HCT116 (cell line): ENCODE results near the gene TEF. TPM values are rescaled to one million over a fixed set of nuclear protein-coding genes. Genes with fewer than 3 reads are reported as not detected.
A peak's percentile ranks its signal among the peaks of the same experiment; 100 is the strongest.

Experiments used
- ATAC-seq: fragments of 200-7000 bp; cut with Tn5 transposase; 2 replicates; pipeline ENCODE4 v1.9.1; 2020; ENCODE audit warnings: mild to moderate bottlenecking, moderate library complexity
- BruUV-seq: library from RNA; stranded (reverse); fragments of 400-500 nt; replicated peaks from 2 replicates; lab custom pipeline; 2021; lab: Mats Ljungman, UMichigan
- CTCF ChIA-PET: fragments of 300-600 bp; sonication (Branson Sonifier 250); formaldehyde crosslinking; loops from one replicate; lab custom pipeline; 2021; ENCODE audit warnings: antibody characterized with exemption; lab: Charles Lee
- POLR2A ChIA-PET: fragments of 300-600, 350-600 bp; sonication (Branson Sonifier 250); formaldehyde crosslinking; loops from one replicate; lab custom pipeline; 2021; ENCODE audit warnings: antibody characterized with exemption; lab: Charles Lee
- RAD21 ChIA-PET, 2 experiments: fragments of 300-600 bp; sonication (Branson Sonifier 250); formaldehyde crosslinking; loops; one replicate each; lab custom pipeline; 2023; ENCODE audit warnings: low total read pairs in 2 of 2; ENCODE audit not compliant: uncharacterized antibody in 2 of 2, unreplicated experiment in 2 of 2, low non-redundant PET in 1 of 2; lab: Charles Lee
- DNase-seq: peaks from one replicate; pipeline ENCODE4 v3.0.0-alpha.2; 2010; ENCODE audit warnings: low read depth, low spot score
- H2AFZ ChIP-seq: fragments of 200-600 bp; shearing (Covaris generic), sonication (generic); 2 replicates; pipeline ENCODE4 v1.6.1; 2017; ENCODE audit warnings: low read depth, mixed run types, mixed read lengths, antibody characterized with exemption, low read length; ENCODE audit not compliant: poor library complexity, severe bottlenecking
- H3K27ac ChIP-seq: 2 replicates; pipeline ENCODE4 v1.5.1; 2012; ENCODE audit warnings: low read depth, low read length
- H3K27me3 ChIP-seq: fragments of 200-600 bp; sonication (generic); 2 replicates; pipeline ENCODE4 v1.6.1; 2016; ENCODE audit warnings: mixed run types, low read length, mixed read lengths; ENCODE audit not compliant: insufficient read depth
- H3K36me3 ChIP-seq, 2 experiments: fragments of 200-500 bp in 1 of 2; fragments of 200-600 bp in 1 of 2; sonication (Bioruptor generic) in 1 of 2; sonication (generic) in 1 of 2; 2 replicates each; pipeline versions ENCODE4 v1.5.1 to v1.6.1; 2014 to 2016; ENCODE audit warnings: low read length in 2 of 2, inconsistent platforms in 1 of 2, mixed read lengths in 1 of 2, mixed run types in 1 of 2; ENCODE audit not compliant: insufficient read depth in 2 of 2, control insufficient read depth in 1 of 2
- H3K4me1 ChIP-seq, 2 experiments: fragments of 200-600 bp in 1 of 2; sonication (generic) in 1 of 2; 2 replicates each; pipeline versions ENCODE4 v1.5.1 to v1.6.1; 2012 to 2017; ENCODE audit warnings: low read length in 2 of 2, inconsistent platforms in 1 of 2, mild to moderate bottlenecking in 1 of 2, mixed read lengths in 1 of 2, mixed run types in 1 of 2, moderate library complexity in 1 of 2; ENCODE audit not compliant: insufficient read depth in 2 of 2, control insufficient read depth in 1 of 2
- H3K4me2 ChIP-seq: fragments of 200-600 bp; sonication (generic); 2 replicates; pipeline ENCODE4 v1.6.1; 2017; ENCODE audit warnings: mixed run types, low read length, mixed read lengths
- H3K4me3 ChIP-seq, 2 experiments: fragments of 200-600 bp in 1 of 2; sonication (generic) in 1 of 2; replicated peaks in 1 of 2; 2 replicates each; pipeline ENCODE4 v1.5.1; 2011 to 2016; ENCODE audit warnings: low read length in 2 of 2, control low read depth in 1 of 2, low read depth in 1 of 2, mild to moderate bottlenecking in 1 of 2, mixed read lengths in 1 of 2, mixed run types in 1 of 2
- H3K79me2 ChIP-seq: fragments of 200-600 bp; sonication (generic); 2 replicates; pipeline ENCODE4 v1.6.1; 2017; ENCODE audit warnings: mild to moderate bottlenecking, mixed run types, low read length, moderate library complexity, mixed read lengths; ENCODE audit not compliant: insufficient read depth
- H3K9ac ChIP-seq: fragments of 200-600 bp; sonication (generic); 2 replicates; pipeline ENCODE4 v1.6.1; 2016; ENCODE audit warnings: low read length, mixed read lengths
- H3K9me2 ChIP-seq: fragments of 200-600 bp; sonication (generic), shearing (Covaris generic); 2 replicates; pipeline ENCODE4 v1.6.1; 2017; ENCODE audit warnings: mixed run types, mild to moderate bottlenecking, moderate library complexity; ENCODE audit not compliant: insufficient read depth
- H3K9me3 ChIP-seq, 2 experiments: fragments of 200-500 bp in 1 of 2; fragments of 200-600 bp in 1 of 2; sonication (Bioruptor generic) in 1 of 2; sonication (generic) in 1 of 2; 2 replicates each; pipeline ENCODE4 v1.6.1; 2014 to 2017; ENCODE audit warnings: low read length in 2 of 2, mixed read lengths in 2 of 2, inconsistent platforms in 1 of 2, low read depth in 1 of 2, mild to moderate bottlenecking in 1 of 2, mixed run types in 1 of 2, moderate library complexity in 1 of 2; ENCODE audit not compliant: control insufficient read depth in 1 of 2, insufficient read depth in 1 of 2
- H4K20me1 ChIP-seq: fragments of 200-600 bp; sonication (generic), shearing (Covaris generic); 2 replicates; pipeline ENCODE4 v1.6.1; 2017; ENCODE audit warnings: mixed run types, mild to moderate bottlenecking, moderate library complexity; ENCODE audit not compliant: insufficient read depth
- ELF1 ChIP-seq: IDR thresholded peaks from 2 replicates; pipeline ENCODE4 v1.6.1; 2012; ENCODE audit warnings: low read depth, borderline replicate concordance
- EZH2 ChIP-seq: fragments of 200-600 bp; sonication (generic); IDR thresholded peaks from 2 replicates; pipeline ENCODE4 v1.6.1; 2017; ENCODE audit warnings: antibody characterized with exemption, mixed run types
- EZH2phosphoT487 ChIP-seq: fragments of 200-600 bp; IDR thresholded peaks from 2 replicates; pipeline ENCODE4 v1.6.1; 2018; ENCODE audit warnings: antibody characterized with exemption, borderline replicate concordance
- JUND ChIP-seq: IDR thresholded peaks from 2 replicates; pipeline ENCODE4 v1.6.1; 2012
- RAD21 ChIP-seq: IDR thresholded peaks from 2 replicates; pipeline ENCODE4 v1.6.1; 2012; ENCODE audit warnings: low read depth, mild to moderate bottlenecking
- SIN3A ChIP-seq: IDR thresholded peaks from 2 replicates; pipeline ENCODE4 v1.6.1; 2012; ENCODE audit warnings: low read depth
- SP1 ChIP-seq: IDR thresholded peaks from 2 replicates; pipeline ENCODE4 v1.6.1; 2012; ENCODE audit warnings: low read depth
- SRF ChIP-seq: IDR thresholded peaks from 2 replicates; pipeline ENCODE4 v1.6.1; 2012; ENCODE audit warnings: low read depth
- YY1 ChIP-seq: IDR thresholded peaks from 2 replicates; pipeline ENCODE4 v1.6.1; 2011; ENCODE audit warnings: low read length, low read depth, moderate library complexity, mild to moderate bottlenecking; ENCODE audit not compliant: insufficient replicate concordance; ENCODE audit errors: extremely low read depth
- ZFX ChIP-seq: fragments of 450-650 bp; IDR thresholded peaks from 2 replicates; pipeline ENCODE4 v1.6.1; 2017
- intact Hi-C: fragments of 100-400 bp; cut with micrococcal nuclease; formaldehyde crosslinking; loops from 2 replicates; pipeline ENCODE4 v1.10.0; 2022
- total RNA-seq: library from RNA; stranded (reverse); gene quantifications from one replicate; pipeline ENCODE4 v1.2.1, GENCODE V29; 2021; ENCODE audit not compliant: unreplicated experiment
- TF ChIP-seq, protein P1 (sequence below), 3 experiments: fragments of 200-600 bp in 1 of 3; sonication (generic) in 1 of 3; IDR thresholded peaks in 2 of 3; conservative IDR thresholded peaks in 1 of 3; 2 replicates each; pipeline ENCODE4 v1.5.1; 2012 to 2017; ENCODE audit warnings: low read depth in 2 of 3, low read length in 2 of 3, antibody characterized with exemption in 1 of 3, borderline replicate concordance in 1 of 3, control low read depth in 1 of 3, mild to moderate bottlenecking in 1 of 3, mixed read lengths in 1 of 3, mixed run types in 1 of 3, moderate library complexity in 1 of 3; ENCODE audit not compliant: insufficient read depth in 1 of 3

TEF gene
- total RNA-seq, 1 experiment from 2014 or later, result 16.5 TPM

- Histone ChIP-seq H3K9ac (no peak overlapping the region), H3K4me2 (peak overlapping the region; percentile 11; the same call in 1 of the 2 replicates), H3K27me3 (no peaks in the 10 kb centered on the region), H3K27ac (peak overlapping the region; percentile 19; the same call in 1 of the 2 replicates), H3K9me2 (no peaks in the 10 kb centered on the region), H3K9me3 (no peaks in the 10 kb centered on the region), H2AFZ (no peak overlapping the region)
- intact Hi-C loops, result no loop called here
- no TSS peak for BruUV-seq
- RAD21 ChIA-PET, result no interaction called here
- CTCF ChIA-PET, result no interaction called here
- TF ChIP-seq SIN3A (no peak), EZH2phosphoT487 (no peak), SRF (no peak), EZH2 (no peak), JUND (no peak), YY1 (no peak), SP1 (no peak), RAD21 (no peak), ELF1 (no peak), ZFX (no peak)
- TF ChIP-seq, protein P1, sequence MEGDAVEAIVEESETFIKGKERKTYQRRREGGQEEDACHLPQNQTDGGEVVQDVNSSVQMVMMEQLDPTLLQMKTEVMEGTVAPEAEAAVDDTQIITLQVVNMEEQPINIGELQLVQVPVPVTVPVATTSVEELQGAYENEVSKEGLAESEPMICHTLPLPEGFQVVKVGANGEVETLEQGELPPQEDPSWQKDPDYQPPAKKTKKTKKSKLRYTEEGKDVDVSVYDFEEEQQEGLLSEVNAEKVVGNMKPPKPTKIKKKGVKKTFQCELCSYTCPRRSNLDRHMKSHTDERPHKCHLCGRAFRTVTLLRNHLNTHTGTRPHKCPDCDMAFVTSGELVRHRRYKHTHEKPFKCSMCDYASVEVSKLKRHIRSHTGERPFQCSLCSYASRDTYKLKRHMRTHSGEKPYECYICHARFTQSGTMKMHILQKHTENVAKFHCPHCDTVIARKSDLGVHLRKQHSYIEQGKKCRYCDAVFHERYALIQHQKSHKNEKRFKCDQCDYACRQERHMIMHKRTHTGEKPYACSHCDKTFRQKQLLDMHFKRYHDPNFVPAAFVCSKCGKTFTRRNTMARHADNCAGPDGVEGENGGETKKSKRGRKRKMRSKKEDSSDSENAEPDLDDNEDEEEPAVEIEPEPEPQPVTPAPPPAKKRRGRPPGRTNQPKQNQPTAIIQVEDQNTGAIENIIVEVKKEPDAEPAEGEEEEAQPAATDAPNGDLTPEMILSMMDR (IDR thresholded peaks at IDR 0.05 in 2 of 3, conservative IDR thresholded peaks at IDR 0.05 in 1 of 3; ENCODE audit: borderline replicate concordance in 1 of 3, insufficient read depth in 1 of 3, low read depth in 2 of 3, low read length in 2 of 3), result no peak
- TF ChIP-seq, all 23 proteins: peak for 0
- H3K36me3 ChIP-seq, result peaks cover 8 to 34% of the 10 kb centered on the region in 2 experiments; a peak in 3 of 4 replicates
- H3K4me1 ChIP-seq, result peaks cover 0 to 19% of the 10 kb centered on the region in 2 experiments; a peak in 2 of 4 replicates
- DNase-seq (peak; percentile 6), ATAC-seq (peak; percentile 61)
- no peaks in the 10 kb centered on the region for H3K79me2 ChIP-seq
- no peaks in the 10 kb centered on the region for H4K20me1 ChIP-seq
- POLR2A ChIA-PET, result no interaction called here
- no peak overlapping the region for H3K4me3 ChIP-seq
Observed at GRCh38 chr22:41352058-41352457, 29.7 kb upstream of the TEF start.
